GM19438 (cell line): ENCODE results near the gene SLC13A2.
"Not testable (repeated sequence)": the region's sequence is repeated elsewhere in the genome, so short reads cannot be mapped to it uniquely, and the experiment has no call there.

Source experiments
- ATAC-seq: cut with Tn5 transposase; IDR thresholded peaks from one replicate; pipeline ENCODE4 v1.9.1; 2021; ENCODE audit warnings: low read depth; ENCODE audit not compliant: unreplicated experiment

Gene SLC13A2

DNA sequence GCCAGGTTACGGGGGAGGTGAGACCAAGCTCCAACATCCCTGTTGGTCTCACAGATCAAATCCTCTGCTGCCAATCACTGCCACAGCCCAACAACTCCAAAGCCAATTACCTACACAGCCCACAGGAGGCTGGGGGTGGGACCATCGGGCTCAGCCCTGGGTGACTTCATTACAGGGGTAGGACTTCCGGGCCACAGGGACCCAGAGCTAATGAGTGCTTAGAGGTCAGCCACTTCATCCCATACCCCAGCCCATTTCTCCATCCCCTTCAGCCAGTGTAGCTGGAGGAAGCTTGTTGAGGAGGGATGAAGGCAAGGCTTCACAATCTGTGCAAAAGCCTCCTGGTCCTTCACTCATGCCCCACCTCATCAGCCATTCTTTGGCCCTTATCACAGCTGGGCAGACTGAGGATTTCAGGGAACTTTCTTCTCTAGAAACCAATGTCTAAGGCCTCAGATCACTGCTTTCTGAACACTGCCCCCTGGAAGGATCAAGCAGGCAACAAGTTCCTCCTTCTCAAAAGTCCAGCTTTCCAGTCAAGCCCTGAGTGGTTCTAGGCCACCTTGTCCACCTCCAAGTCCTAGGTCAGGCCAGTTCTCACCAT lies 38.5 kb downstream of the SLC13A2 start:
- ATAC-seq = no peak

DNA sequence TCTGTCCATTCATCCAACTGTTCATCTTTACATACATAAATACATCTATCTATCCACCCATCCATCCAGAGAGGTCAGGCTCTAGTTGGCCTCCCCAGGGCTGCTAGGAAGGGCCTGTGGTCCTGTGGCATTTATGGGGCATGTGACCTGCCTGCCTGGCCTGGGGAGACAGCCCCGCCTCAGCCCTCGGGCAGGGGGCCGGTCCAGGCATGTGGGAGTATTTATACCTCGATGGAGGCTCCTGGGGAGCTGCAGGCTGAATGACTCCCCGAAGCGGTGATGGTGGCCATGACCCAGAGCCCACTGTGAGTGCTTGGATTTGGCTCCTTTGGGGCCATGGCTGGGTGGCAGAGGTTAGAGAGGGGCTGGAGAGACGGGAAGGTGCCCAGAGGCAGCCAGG lies 40.0 kb downstream of the SLC13A2 start:
- no peak for ATAC-seq

DNA sequence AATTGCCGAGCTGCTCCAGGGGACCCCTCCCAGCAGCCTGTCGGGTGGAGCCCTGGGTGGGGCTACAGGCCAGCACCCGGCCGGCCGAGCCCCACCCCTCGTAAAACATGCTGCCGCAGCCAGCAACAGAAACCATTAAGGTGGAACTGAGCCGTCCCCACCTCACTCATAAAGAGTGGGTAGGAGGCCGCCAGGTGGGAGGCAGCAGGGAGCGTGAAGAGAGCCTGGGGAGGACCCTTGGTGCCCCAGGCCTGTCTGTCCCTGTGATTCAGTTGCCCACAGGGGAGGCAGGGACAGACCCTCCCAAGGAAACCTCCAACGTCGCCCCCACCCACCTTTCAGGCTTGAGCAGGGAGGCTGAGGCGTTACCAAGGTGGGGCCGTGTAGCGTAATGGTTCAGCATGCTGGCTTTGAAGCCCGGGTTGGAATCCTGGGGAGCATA lies 41.1 kb downstream of the SLC13A2 start:
- ATAC-seq = no peak

DNA sequence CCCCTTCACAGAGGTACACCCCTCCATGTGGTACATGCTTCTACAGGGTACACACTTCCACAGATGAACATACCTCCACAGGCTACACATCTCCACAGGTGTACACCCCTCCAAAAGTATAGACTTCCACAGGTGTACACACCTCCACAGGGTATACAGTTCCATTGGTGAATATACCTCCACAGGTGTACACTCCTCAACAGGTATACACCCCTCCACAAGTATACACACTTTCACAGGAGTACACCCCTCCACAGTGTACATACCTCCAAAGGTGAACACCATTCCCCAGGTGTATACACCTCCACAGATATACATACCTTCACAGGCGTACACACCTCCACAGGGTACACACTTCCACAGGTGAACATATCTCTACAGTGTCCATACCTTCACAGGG lies 42.1 kb downstream of the SLC13A2 start:
- ATAC-seq = no peak

DNA sequence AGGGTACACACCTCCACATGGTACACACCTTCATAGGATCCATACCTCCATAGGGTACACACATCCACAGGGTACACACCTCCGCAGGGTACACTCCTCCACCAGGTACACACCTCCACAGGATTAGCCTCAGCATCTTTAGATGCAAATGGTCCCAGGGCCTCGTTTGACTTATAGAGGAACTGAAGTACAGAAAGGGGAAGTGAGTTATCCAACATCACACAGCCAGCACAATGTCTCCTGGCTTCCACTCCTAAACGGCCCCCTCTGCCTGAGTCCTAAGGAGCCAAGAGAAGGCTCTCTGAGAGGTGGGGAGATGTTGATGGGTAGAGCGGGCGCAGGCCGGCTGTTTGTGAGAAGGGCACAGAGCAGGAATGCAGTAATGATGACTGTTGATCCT lies 44.7 kb downstream of the SLC13A2 start:
- ATAC-seq = no peak

DNA sequence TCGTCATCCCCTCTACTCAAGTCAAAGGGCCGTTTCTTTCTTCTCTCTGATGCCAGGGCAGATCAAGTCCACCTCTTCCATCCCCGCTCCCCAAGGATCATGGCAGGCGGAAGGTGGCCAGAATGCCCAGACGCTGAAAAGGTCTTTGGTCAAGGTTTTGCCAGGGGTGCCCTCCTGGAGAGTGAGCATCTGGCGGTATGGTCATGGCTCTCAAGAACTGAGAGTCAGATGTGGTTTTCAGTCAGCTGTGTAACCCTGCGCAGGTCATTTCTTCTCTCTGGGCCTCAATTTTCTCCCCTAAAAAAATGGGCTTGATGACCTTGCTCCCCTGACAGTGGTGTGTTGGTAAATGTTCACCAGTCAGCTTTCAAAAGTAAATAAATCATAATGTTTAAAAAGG lies 45.1 kb downstream of the SLC13A2 start:
- no peak for ATAC-seq

DNA sequence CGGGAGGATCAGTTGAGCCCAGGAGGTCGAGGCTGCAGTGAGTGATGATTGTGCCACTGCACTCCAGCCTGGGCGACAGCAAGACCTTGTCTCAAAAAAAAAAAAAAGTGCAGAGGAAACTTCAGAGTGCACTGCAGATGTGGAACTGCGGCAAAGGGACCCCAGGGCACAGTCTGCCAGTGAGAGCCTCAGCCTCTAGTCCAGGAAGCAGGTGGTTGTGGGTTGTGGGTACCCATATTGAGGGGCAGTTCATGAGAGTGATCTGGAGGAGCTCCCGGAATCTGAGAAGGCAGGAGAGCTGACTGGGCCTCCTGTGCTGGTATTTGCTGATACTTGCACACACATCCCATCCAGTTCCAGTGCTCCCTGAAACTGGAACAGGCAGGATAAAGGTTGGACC lies 45.8 kb downstream of the SLC13A2 start:
- no peak for ATAC-seq

DNA sequence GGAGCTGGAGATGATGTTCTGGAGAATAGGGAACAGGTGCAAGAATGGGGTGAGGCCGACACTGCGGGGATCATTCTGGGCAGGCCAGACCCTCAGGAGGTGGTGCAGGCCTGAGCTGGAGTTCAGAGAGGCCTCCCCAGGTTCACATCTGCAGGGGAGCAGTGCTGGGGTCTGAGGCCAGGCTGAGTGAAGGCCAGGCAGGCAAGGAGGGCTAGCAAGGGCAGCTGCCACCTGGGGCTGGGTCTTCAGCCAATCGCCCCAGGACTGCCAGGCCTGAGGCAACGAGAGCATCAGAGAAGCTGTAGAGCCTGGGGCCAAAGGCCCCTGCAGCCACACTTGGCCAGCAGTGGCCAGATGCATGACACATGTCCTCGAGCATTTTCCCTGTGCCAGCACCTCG lies 47.2 kb downstream of the SLC13A2 start:
- no peak for ATAC-seq

DNA sequence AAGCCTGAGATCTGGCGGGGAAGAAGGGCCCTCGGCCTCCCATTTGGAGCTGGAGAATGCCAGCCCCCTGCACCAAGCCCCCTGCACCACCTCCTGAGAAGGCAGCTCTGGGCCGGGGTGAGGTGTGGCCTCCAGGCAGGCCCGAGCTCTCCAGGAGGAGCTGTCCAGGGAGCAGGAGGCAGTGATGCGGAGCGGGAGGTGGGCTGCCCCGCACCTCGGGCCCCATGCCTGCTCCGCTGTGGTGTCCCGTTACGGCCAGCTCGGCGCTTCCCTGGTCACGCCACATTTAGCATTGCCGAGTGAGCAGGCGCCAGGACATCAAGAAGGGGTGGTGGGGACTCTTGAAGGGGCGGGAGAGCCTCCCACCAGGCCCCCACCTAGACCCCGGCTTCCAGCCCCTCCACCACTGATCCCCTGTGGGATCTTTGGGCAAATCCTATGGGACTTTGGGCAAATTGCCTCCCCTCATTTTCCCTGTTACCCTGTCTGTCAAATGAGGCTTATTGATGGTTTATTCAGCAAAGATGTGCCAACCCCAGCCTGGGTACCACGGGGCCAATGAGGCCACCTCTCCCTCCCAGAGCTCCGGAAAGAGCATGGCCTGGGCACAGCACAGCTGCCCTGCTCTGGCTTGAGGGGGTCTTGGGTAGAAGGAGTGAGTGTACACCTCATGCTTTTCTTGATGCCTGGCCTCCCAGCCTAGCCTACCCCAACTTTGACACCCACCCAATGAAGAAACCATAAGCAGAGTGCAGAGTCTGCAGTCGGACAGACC lies 48.1 kb downstream of the SLC13A2 start:
- no peak for ATAC-seq

DNA sequence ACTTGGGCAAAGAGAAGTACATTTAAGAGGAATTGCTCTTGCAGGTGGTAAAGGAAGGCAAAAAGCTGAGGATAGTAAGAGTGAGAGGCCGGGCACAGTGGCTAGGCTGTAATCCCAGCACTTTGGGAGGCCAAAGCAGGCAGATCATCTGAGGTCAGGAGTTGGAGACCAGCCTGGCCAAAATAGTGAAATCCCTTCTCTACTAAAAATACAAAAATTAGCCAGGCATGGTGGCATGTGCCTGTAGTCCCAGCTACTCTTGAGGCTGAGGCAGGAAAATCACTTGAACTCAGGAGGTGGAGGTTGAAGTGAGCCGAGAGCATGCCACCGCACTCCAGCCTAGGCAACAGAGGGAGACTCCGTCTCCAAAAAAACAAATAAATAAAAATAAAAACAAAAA lies 48.8 kb downstream of the SLC13A2 start:
- ATAC-seq = not testable (repeated sequence)

DNA sequence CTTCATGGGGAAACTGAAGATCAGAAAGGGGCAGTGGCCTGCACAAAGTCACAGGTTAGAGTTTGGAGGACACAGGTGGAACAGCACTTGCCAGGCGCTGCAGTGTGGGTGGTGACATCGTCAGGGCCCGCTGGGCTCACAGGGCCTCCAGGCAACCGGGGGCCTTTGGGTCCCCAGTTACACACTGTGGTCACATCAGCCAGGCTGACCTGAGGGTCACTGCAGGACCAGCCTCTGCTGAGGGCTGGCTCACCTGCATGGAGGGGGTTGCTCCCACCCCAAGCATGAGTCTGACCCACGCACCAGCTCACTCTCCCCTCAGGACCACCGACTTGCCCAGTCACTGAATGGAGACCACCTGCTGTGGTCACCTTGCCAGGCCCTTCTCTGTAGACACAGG lies 49.7 kb downstream of the SLC13A2 start:
- no peak for ATAC-seq

DNA sequence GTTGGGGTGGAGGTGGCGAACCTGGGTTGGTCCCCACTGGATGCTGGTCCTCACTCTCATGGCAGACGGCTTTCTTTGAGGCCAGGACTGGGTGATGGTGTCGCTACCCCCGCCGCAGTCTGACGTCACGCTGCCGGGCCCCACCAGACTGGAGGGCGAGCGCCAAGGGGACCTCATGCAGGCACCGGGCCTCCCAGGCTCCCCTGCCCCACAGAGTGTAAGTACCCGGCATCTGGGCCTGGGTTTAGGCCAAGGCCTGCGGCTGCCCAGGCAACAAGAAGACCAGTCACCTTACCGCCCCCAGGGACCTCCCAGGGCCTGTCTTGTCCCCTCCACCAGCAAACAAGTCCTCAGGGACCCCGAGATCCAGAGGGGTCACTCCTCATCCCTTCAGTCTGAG lies 50.4 kb downstream of the SLC13A2 start:
- no peak for ATAC-seq

DNA sequence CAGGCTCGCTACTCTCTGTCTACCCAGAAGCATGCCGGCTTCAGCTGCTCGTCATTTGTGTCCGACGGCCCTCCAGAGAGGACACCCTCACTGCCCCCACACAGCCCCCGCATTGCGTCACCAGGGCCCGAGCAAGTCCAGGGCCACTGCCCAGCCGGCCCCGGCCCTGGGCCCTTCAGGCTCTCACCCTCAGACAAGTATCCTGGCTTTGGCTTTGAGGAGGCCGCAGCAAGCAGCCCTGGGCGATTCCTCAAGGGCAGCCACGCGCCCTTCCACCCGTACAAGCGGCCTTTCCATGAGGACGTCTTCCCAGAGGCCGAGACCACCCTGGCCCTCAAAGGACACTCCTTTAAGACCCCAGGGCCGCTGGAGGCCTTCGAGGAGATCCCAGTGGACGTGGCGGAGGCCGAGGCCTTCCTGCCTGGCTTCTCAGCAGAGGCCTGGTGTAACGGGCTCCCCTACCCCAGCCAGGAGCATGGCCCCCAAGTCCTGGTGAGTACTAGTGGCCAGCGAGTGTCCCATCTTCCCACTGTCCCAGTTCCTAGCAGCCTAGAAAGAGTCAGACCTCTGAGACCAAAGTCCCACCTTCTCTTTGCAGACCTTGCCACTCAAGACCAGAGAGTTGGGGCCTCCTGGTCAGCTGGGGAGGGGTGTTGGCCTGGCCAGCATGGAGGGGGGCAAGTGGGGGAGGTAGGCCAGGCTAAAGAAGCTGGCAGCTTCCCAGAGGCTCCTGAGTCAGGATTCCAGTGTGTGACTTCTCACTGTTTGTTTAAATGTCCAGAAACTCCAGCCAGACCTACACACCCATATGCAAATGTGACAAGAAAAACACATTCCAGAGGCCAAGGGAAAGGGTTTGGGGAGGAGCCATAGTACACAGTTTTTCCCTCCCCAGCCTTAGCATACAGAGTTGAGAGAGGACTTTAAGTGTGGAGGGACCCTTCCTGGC lies 51.3 kb downstream of the SLC13A2 start:
- ATAC-seq = no peak

DNA sequence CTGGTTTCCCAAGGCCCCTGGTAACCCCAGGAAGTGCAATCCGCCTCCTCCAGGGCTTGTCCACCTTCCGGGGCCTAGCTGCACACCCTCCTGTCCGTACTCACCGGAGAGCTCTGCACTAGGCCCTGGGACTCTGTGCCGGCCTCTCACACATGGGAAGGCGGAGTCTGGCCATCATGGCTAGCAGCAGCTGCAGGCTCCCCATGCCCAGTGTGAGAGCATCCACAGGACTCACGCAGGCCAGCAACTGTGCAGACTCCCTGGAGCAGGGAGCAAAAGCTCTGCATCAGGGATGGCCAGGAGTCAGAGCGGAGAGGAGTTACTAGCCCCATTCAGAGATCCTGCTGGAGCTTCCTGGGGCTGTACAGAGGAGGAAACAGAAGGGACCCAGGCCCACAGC lies 52.9 kb downstream of the SLC13A2 start:
- ATAC-seq = no peak

DNA sequence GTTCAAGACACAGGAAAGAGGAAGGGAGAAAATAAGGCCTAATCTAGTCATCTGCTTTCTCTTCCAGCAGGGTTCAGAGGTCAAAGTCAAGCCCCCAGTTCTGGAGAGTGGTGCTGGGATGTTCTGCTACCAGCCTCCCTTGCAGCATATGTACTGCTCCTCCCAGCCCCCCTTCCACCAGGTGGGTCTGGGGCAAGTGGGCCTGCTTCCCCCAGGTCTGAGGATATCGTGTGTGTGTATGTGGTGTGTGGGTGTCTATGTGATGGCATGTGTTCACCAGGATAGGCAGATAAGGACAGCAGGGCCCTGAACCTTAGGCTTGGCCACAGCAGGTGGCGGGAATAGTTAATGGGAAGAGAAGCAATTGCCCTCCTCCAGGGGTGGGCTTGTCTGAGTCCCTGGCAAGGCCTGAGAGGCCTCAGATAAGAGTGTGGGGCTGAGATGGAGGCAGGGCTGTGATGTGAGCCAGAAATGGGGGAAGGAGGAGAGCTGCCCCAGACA lies 53.8 kb downstream of the SLC13A2 start:
- no peak for ATAC-seq

DNA sequence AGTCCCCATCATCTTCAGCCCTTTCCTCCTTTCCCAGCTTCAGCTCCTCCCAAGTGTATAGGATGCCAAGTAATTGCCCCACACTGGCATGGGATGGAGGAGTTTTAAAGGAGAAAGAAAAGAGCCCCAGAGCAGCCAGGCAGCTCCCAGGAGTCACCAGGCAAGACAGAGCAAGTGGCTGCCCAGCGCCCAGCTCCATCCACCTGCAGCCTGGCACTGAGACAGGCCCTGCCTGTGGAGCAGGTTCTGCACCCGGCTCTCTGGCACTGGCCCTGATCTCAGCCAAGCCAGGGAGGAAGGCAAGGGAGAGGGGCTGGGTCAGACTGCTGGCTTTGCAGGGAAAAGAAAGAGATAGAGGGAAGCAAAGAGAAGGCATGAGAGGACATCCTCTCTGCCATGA lies 54.4 kb downstream of the SLC13A2 start:
- no peak for ATAC-seq

DNA sequence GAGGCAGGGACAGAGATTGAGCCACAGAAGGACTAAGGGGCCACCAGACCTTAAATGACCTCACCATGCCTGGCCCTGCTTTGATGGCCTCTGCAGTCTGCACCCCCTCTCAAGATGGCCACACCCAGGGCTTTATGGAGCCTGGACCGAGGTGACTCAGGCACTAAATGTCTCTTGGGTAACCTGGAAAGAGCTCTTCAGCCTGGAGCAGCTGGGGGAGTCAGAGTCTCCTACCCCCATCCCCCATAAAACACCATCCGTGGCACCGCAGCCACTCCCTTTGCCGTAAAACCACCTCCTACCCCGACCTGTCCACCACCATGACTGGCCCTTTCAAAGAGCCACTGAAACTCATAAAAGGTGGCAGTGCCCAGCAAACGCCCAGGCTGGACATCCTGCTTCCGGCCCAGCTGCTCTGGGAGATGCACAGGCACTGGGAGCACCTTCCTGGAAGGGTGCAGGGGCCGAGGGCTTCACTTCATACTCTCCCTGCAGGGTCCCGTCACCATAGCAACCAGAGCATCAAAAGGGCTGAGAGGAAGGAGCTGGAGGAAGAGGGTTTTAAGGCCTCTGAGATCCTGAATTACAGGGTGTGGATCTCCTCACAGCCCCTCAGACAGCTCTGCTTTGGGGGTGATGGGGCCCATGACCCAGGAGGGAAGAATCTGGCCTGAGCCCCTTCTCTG lies 55.0 kb downstream of the SLC13A2 start:
- no peak for ATAC-seq

DNA sequence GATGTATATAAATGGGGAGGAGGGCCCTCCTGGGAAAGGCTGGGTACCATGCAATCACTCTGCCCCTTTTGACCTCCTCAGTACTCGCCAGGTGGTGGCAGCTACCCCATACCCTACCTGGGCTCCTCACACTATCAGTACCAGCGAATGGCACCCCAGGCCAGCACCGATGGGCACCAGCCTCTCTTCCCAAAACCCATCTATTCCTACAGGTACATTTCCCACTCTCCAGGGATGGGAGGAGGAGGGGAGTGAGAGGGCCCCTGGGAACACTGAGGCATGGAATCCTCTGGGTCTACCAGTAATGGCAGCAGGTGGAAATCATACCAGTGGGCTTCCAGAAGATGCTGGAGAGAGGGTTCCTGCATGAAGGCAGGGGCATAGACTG lies 55.6 kb downstream of the SLC13A2 start:
- no peak for ATAC-seq

DNA sequence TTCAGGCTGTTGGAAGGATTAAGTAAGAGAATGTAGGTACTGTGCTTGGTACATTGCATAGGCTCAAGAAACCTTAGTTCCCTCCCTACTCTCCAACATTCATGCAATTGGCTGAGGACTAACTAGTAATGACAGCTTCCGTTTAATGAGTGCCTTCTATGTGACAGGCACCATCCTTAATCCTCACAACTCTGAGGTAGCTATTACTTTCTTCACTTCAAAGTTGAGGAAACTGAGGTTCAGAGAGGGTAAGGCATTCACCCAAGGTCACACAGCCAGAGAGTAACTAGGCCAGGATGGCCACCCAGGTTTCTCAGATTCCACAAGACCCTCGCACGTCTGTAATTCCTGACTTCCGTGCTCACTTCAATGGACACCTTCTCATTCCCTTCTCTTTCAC lies 56.8 kb downstream of the SLC13A2 start:
- no peak for ATAC-seq

DNA sequence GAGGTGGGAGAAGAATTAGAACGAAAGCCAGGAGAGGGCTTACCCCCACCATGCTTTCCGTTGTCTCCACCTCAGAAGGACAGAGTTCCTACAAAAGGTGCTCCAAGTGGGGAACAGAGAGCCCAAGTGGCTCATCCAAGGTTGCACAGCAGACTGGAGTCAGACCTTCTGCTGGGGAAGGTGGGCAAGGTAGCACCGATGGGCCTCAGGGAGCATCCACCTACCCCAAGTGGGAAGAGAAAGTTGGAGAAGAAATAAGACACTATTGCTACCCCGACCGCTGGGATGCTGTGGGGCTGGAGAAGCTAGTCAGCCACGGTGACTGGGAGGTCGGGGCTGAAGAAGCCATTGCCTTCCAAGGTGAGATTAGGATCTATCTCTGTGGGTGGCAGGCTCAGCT lies 57.5 kb downstream of the SLC13A2 start:
- no peak for ATAC-seq
